HG03354 (cell line): ENCODE results near the gene TNP1.

ENCODE experiments used
- ATAC-seq: cut with Tn5 transposase; IDR thresholded peaks from one replicate; pipeline ENCODE4 v1.9.1; 2021; ENCODE audit warnings: mild to moderate bottlenecking; ENCODE audit not compliant: unreplicated experiment, poor library complexity, severe bottlenecking

TNP1 gene

GRCh38 chr2:216849987-216850386 lies 9.9 kb downstream of the TNP1 start:
- ATAC-seq: no peak

GRCh38 chr2:216845426-216845825 lies 14.4 kb downstream of the TNP1 start:
- ATAC-seq: no peak

GRCh38 chr2:216842636-216843035 lies 17.2 kb downstream of the TNP1 start:
- ATAC-seq: no peak

GRCh38 chr2:216839688-216840087 lies 20.2 kb downstream of the TNP1 start:
- ATAC-seq: no peak

- no peak for ATAC-seq
Measured at GRCh38 chr2:216838151-216838550, 21.7 kb downstream of the TNP1 start.

GRCh38 chr2:216837740-216838139 lies 22.1 kb downstream of the TNP1 start:
- no peak for ATAC-seq

GRCh38 chr2:216833061-216833460 lies 26.8 kb downstream of the TNP1 start:
- ATAC-seq: no peak

- ATAC-seq: no peak
Measured at GRCh38 chr2:216830346-216830745, 29.5 kb downstream of the TNP1 start.

GRCh38 chr2:216829533-216829932 lies 30.3 kb downstream of the TNP1 start:
- no peak for ATAC-seq

- ATAC-seq: no peak
Measured at GRCh38 chr2:216827073-216827720, 32.7 kb downstream of the TNP1 start.

GRCh38 chr2:216822470-216822869 lies 37.4 kb downstream of the TNP1 start:
- ATAC-seq: no peak

GRCh38 chr2:216820709-216821108 lies 39.2 kb downstream of the TNP1 start:
- ATAC-seq: no peak

GRCh38 chr2:216819766-216820165 lies 40.1 kb downstream of the TNP1 start:
- no peak for ATAC-seq

- no peak for ATAC-seq
Measured at GRCh38 chr2:216819055-216819454, 40.8 kb downstream of the TNP1 start.

- no peak for ATAC-seq
Measured at GRCh38 chr2:216810399-216811160, 49.3 kb downstream of the TNP1 start.
